PC-3 (cell line): Measurements from ENCODE around the gene LLGL2. TPM values are rescaled to one million over a fixed set of nuclear protein-coding genes. Genes with fewer than 3 reads are reported as not detected.

Source experiments
- ATAC-seq: fragments of 200-7000 bp; cut with Tn5 transposase; 2 replicates; pipeline ENCODE4 v1.9.1; 2020; ENCODE audit warnings: mild to moderate bottlenecking, moderate library complexity
- BruUV-seq: library from RNA; stranded (reverse); fragments of 400-500 nt; replicated peaks from 2 replicates; lab custom pipeline; 2021; lab: Mats Ljungman, UMichigan
- CTCF ChIA-PET: fragments of 300-600 bp; sonication (Branson Sonifier 250); formaldehyde crosslinking; loops from one replicate; lab custom pipeline; 2022; ENCODE audit warnings: antibody characterized with exemption; lab: Charles Lee
- POLR2A ChIA-PET: fragments of 300-600 bp; sonication (Branson Sonifier 250); formaldehyde crosslinking; loops from one replicate; lab custom pipeline; 2022; ENCODE audit warnings: antibody characterized with exemption; ENCODE audit not compliant: unreplicated experiment; lab: Charles Lee
- DNase-seq: peaks from one replicate; pipeline ENCODE4 v3.0.0-alpha.2; 2015
- H2AFZ ChIP-seq: fragments of 300-600 bp; sonication (generic); 2 replicates; pipeline ENCODE4 v1.6.0; 2016; ENCODE audit warnings: antibody characterized with exemption, low read length
- H3F3A ChIP-seq: fragments of 300-600 bp; sonication (generic); one replicate; pipeline ENCODE4 v1.6.0; 2017; ENCODE audit warnings: antibody characterized with exemption, low read length, control low read depth, mild to moderate bottlenecking; ENCODE audit not compliant: unreplicated experiment
- H3K27ac ChIP-seq: fragments of 300-600 bp; sonication (generic); 2 replicates; pipeline ENCODE4 v1.5.1; 2016; ENCODE audit warnings: mild to moderate bottlenecking, low read length
- H3K27me3 ChIP-seq: fragments of 300-600 bp; sonication (generic); 2 replicates; pipeline ENCODE4 v1.6.1; 2016; ENCODE audit warnings: low read length, mixed read lengths
- H3K36me3 ChIP-seq: fragments of 300-600 bp; sonication (generic); 2 replicates; pipeline ENCODE4 v1.6.1; 2016; ENCODE audit warnings: low read depth, mixed run types, low read length, mixed read lengths
- H3K4me1 ChIP-seq: fragments of 300-600 bp; sonication (generic); 2 replicates; pipeline ENCODE4 v1.5.1; 2016; ENCODE audit warnings: low read length; ENCODE audit not compliant: insufficient read depth
- H3K4me2 ChIP-seq: fragments of 300-600 bp; sonication (generic); 2 replicates; pipeline ENCODE4 v1.6.0; 2016; ENCODE audit warnings: low read length
- H3K4me3 ChIP-seq: fragments of 300-600 bp; sonication (generic); 2 replicates; pipeline ENCODE4 v1.5.1; 2016; ENCODE audit warnings: mild to moderate bottlenecking, low read length, mixed read lengths
- H3K79me2 ChIP-seq: fragments of 300-600 bp; sonication (generic); 2 replicates; pipeline ENCODE4 v1.6.1; 2017; ENCODE audit warnings: low read length, mixed read lengths
- H3K9ac ChIP-seq: fragments of 300-600 bp; sonication (generic); 2 replicates; pipeline ENCODE4 v1.6.0; 2016; ENCODE audit warnings: mild to moderate bottlenecking, low read length
- H3K9me2 ChIP-seq: fragments of 300-600 bp; sonication (generic); replicated peaks from 2 replicates; pipeline ENCODE4 v1.6.1; 2016; ENCODE audit warnings: mixed run types, low read length, mixed read lengths
- H3K9me3 ChIP-seq: fragments of 300-600 bp; sonication (generic); 2 replicates; pipeline ENCODE4 v1.6.1; 2016; ENCODE audit warnings: low read length, mixed read lengths
- H4K20me1 ChIP-seq: fragments of 300-600 bp; sonication (generic); 2 replicates; pipeline ENCODE4 v1.6.1; 2016; ENCODE audit warnings: low read length, mixed read lengths
- EZH2 ChIP-seq: fragments of 300-600 bp; sonication (generic); IDR thresholded peaks from one replicate; pipeline ENCODE4 v1.6.1; 2017; ENCODE audit warnings: antibody characterized with exemption, mild to moderate bottlenecking, low read length; ENCODE audit not compliant: unreplicated experiment
- EZH2phosphoT487 ChIP-seq: fragments of 300-600 bp; sonication (generic); IDR thresholded peaks from 2 replicates; pipeline ENCODE4 v1.6.1; 2018; ENCODE audit warnings: mild to moderate bottlenecking, antibody characterized with exemption, low read length, borderline replicate concordance
- intact Hi-C: fragments of 100-400 bp; cut with micrococcal nuclease; formaldehyde crosslinking; loops from 2 replicates; pipeline ENCODE4 v1.9.0; 2023
- total RNA-seq: library from RNA; depleted of rRNA; stranded (reverse); fragments of >200 nt; gene quantifications from 2 replicates; pipeline ENCODE4 v1.2.3, GENCODE V29; 2014
- TF ChIP-seq, protein P1 (sequence below): fragments of 300-600 bp; sonication (generic); conservative IDR thresholded peaks from 2 replicates; pipeline ENCODE4 v1.5.1; 2017; ENCODE audit warnings: antibody characterized with exemption, low read depth, mild to moderate bottlenecking, low read length

LLGL2 gene
- total RNA-seq, 1 experiment from 2014 or later = 92.9 TPM

DNA sequence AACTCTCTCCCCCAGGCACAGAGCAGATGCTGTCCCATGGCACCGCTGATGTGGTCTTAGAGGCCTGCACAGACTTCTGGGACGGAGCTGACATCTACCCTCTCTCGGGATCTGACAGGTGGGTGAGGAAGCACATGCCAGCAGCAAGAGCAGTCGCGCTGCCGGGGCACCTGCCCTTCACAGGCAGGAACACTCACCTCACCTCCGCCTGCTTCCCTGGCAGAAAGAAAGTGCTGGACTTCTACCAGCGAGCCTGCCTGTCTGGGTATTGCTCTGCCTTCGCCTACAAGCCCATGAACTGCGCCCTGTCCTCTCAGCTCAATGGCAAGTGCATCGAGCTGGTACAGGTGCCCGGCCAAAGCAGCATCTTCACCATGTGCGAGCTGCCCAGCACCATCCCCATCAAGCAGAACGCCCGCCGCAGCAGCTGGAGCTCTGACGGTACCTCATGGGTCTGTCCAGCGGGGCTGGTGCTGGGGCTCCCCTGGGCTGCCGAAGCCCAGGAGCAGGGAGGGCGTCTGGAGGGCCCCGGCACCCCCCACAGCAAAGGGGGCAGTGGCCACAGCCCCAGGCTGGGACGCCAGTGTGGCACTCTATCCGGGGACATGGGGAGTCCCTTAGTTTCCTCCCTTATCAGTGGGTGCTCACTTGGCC is 31.9 kb upstream of the LLGL2 start:
- H3K27ac ChIP-seq = no peak overlapping the region
- no peak overlapping the region for H3K4me3 ChIP-seq
- no peak overlapping the region for H3K4me2 ChIP-seq
- intact Hi-C loops = no loop called here
- ATAC-seq = no peak
- POLR2A ChIA-PET = no interaction called here
- no peaks in the 10 kb centered on the region for H3K4me1 ChIP-seq
- no peak overlapping the region for H2AFZ ChIP-seq
- H3K36me3 ChIP-seq = peaks cover 12% of the 10 kb centered on the region
- no peaks in the 10 kb centered on the region for H3K79me2 ChIP-seq
- DNase-seq = no peak
- no peaks in the 10 kb centered on the region for H3K9me3 ChIP-seq
- no peak overlapping the region for H3K9ac ChIP-seq
- TF ChIP-seq EZH2phosphoT487 (no peak), EZH2 (no peak)
- TF ChIP-seq, protein P1, sequence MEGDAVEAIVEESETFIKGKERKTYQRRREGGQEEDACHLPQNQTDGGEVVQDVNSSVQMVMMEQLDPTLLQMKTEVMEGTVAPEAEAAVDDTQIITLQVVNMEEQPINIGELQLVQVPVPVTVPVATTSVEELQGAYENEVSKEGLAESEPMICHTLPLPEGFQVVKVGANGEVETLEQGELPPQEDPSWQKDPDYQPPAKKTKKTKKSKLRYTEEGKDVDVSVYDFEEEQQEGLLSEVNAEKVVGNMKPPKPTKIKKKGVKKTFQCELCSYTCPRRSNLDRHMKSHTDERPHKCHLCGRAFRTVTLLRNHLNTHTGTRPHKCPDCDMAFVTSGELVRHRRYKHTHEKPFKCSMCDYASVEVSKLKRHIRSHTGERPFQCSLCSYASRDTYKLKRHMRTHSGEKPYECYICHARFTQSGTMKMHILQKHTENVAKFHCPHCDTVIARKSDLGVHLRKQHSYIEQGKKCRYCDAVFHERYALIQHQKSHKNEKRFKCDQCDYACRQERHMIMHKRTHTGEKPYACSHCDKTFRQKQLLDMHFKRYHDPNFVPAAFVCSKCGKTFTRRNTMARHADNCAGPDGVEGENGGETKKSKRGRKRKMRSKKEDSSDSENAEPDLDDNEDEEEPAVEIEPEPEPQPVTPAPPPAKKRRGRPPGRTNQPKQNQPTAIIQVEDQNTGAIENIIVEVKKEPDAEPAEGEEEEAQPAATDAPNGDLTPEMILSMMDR = no peak
- no peaks in the 10 kb centered on the region for H3K27me3 ChIP-seq
- H4K20me1 ChIP-seq = no peaks in the 10 kb centered on the region
- H3K9me2 ChIP-seq = no peaks in the 10 kb centered on the region
- CTCF ChIA-PET = no interaction called here
- no peaks in the 10 kb centered on the region for H3F3A ChIP-seq
- no TSS peak for BruUV-seq

DNA sequence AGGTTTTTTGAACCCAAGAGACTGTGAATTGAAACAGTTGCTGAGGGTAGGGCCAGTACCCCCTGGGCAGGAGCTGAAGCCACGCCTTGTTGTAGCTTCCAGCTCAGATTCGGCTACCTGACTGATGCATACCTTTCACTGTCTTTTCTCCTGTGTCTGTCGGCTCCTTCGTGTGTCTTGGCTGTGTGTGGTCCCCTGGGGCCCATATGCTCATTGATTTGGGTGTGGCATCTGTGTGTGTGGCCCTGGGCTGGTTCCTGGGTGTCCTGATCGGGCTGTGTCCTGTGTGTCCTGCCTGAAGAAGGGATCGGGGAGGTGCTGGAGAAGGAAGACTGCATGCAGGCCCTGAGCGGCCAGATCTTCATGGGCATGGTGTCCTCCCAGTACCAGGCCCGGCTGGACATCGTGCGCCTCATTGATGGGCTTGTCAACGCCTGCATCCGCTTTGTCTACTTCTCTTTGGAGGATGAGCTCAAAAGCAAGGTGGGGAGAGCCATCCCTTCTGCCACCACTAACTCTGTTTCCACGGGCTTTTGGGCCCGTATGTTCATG is 31.1 kb upstream of the LLGL2 start:
- no peaks in the 10 kb centered on the region for H3K27me3 ChIP-seq
- no TSS peak for BruUV-seq
- H2AFZ ChIP-seq = no peak overlapping the region
- intact Hi-C loops = no loop called here
- H3K4me2 ChIP-seq = no peak overlapping the region
- peaks cover 15% of the 10 kb centered on the region for H3K36me3 ChIP-seq
- H3K9me2 ChIP-seq = no peaks in the 10 kb centered on the region
- H3K27ac ChIP-seq = no peak overlapping the region
- H3K4me1 ChIP-seq = no peaks in the 10 kb centered on the region
- no peak overlapping the region for H3K4me3 ChIP-seq
- no peaks in the 10 kb centered on the region for H4K20me1 ChIP-seq
- no peak for DNase-seq
- no peak for ATAC-seq
- no peak overlapping the region for H3K9ac ChIP-seq
- no peak for TF ChIP-seq EZH2
- TF ChIP-seq, protein P1 = no peak
- no peak for TF ChIP-seq EZH2phosphoT487
- no peaks in the 10 kb centered on the region for H3K79me2 ChIP-seq
- no peaks in the 10 kb centered on the region for H3K9me3 ChIP-seq
- ChIA-PET CTCF (no interaction called here), POLR2A (interaction anchor here (0.6 kb wide), 1 partner anchor 66 kb away, joined by 3 read pairs; no protein-coding TSS in a partner anchor)
- no peaks in the 10 kb centered on the region for H3F3A ChIP-seq

DNA sequence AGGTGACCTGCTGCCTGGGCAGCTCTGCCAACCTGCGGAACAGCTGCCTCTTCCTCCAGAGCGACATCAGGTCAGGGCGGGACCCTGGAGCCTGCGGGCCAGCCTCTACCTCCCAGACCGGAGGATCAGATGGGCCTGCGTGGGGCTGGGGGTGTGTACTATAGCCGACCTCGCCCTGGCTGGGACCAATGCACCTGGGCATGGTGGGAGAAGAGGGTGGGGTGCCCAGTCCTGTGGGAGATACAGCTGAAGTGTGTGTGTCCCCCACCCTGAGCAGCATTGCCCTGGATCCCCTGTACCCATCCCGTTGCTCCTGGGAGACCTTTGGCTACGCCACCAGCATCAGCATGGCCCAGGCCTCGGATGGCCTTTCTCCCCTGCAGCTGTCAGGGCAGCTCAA is 29.5 kb upstream of the LLGL2 start:
- Histone ChIP-seq H3K4me2 (no peak overlapping the region), H3K9me2 (no peaks in the 10 kb centered on the region), H3K9me3 (no peaks in the 10 kb centered on the region), H3K4me3 (no peak overlapping the region), H3K27me3 (no peaks in the 10 kb centered on the region), H3K79me2 (no peaks in the 10 kb centered on the region), H3F3A (no peaks in the 10 kb centered on the region), H3K9ac (no peak overlapping the region), H2AFZ (no peak overlapping the region), H4K20me1 (no peaks in the 10 kb centered on the region), H3K27ac (no peak overlapping the region), H3K36me3 (peaks cover 26% of the 10 kb centered on the region), H3K4me1 (no peaks in the 10 kb centered on the region)
- ATAC-seq = no peak
- intact Hi-C loops = no loop called here
- CTCF ChIA-PET = no interaction called here
- POLR2A ChIA-PET = no interaction called here
- no peak for DNase-seq
- BruUV-seq = no TSS peak
- TF ChIP-seq EZH2 (no peak), EZH2phosphoT487 (no peak)
- TF ChIP-seq, protein P1 = no peak
